GM10266 (cell line): Measurements from ENCODE around the gene LBX1.

Experiments
- DNase-seq: peaks from one replicate; pipeline ENCODE4 v3.0.0; 2012; ENCODE audit errors: extremely low spot score
- CTCF ChIP-seq: IDR thresholded peaks from 2 replicates; pipeline ENCODE4 v1.5.1; 2012; ENCODE audit warnings: mild to moderate bottlenecking, low read depth; ENCODE audit not compliant: control insufficient read depth, insufficient read depth; ENCODE audit errors: missing control alignments

The LBX1 gene

GRCh38 chr10:101228153-101228965 is 904 bp downstream of the LBX1 start:
- peak; percentile 47 for DNase-seq
- no peak for TF ChIP-seq CTCF

DNA sequence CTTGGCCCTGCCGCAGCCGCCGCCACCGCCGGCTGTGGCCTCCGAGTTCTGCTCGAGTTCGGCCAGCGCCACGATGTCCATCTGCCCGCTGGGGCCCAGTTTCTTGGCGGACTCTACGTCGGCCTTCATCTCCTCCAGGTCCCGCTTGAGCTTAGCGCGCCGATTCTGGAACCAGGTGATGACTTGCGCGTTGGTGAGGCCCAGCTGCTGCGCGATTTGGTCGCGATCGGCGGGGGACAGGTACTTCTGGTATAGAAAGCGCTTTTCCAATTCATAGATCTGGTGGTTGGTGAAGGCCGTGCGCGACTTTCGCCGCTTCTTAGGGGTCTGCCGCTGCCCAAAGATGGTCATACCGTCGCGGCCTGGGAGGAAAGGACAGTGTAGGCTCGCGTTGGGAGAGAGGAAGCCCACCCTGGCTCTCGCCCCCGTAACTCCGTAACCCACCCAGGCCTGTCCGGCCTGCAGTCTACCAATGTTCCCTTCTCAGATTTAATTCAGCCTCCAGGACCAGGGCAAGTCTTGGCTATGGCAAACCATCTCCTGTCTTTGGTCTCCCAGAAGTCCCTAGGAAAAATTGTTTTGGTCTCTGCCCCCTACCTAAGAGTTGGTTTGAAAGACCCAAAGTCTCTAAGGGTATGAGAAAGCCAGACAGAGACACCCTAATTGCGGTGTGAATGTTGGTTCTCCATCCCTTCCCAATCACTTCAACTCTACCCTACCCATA is 1.7 kb downstream of the LBX1 start:
- no peak for TF ChIP-seq CTCF
- DNase-seq = peak; percentile 34

DNA sequence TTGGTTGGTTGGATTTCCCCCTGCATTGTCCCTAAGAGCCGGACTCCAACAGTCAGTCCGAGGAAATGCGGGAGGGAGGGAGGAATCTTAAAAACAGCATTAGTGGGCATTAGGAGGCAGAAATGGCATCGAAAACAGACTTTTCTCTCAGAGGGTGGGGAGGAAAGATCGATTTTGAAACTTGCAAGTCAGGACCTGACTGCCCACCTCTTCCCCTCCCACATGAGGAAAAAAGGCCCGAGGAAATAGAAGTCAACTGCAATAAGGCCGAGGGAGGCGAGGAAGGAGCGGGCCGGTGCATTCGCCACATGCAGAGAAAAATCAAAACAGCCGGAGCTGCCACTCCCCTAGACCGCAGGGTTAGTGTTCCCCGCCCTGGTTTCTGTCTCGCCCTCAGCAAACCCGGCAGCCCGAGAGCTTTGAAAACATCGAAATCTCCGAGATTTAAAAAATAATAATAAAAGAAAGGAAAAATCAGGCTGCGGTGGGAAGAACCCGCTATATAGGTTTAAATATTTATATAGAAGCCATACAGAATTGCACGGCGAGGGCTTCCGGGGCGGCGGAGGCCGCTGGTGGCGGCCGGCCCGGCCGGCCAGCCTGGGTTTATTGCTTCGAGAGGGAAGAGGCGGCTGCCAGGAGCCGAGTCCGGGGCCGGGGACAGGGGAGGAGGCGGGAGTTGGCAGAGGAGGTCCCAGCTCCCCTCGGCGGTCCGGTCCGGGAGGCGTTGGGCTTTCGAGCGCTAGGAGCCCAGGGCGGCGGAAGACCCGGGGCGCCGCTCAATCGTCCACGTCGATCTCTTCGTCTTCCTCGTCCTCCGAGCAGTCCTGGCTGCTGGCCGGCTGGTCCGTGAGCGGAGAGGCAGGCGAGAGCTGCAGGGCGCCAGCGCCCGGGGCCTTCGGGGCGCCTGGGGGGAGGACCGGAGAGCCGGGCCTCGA is 2.5 kb downstream of the LBX1 start:
- DNase-seq = peak; percentile 64
- no peak for TF ChIP-seq CTCF

DNA sequence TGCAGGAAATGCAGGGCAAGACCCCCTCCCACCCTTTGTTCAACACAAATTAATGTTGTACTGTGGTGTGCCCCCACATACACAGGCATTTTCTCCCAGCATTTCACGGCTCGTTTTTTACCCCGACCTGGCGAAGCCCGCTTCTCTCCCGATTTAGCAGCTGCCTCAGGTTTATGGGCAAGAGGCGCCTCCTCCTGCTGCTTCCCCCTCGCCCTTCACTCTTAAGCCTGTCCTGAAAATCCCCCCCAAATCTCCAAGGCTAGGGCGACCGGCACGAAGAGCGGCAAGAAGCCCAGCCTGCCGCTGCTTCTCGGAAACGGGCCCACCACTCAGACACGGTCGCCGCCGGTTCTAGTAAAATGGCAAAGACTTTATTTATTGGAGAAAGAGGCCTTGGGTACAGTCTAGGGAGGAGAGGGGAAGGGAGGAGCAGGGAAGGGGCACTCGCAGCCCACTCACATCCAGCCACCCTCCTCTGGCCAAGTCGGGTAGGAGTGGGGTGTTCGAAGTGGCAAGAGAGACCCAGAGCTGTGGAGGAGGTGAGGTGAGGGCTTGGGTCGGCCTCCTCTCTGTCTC is 3.3 kb downstream of the LBX1 start:
- TF ChIP-seq CTCF = no peak
- DNase-seq = peak; percentile 32

DNA sequence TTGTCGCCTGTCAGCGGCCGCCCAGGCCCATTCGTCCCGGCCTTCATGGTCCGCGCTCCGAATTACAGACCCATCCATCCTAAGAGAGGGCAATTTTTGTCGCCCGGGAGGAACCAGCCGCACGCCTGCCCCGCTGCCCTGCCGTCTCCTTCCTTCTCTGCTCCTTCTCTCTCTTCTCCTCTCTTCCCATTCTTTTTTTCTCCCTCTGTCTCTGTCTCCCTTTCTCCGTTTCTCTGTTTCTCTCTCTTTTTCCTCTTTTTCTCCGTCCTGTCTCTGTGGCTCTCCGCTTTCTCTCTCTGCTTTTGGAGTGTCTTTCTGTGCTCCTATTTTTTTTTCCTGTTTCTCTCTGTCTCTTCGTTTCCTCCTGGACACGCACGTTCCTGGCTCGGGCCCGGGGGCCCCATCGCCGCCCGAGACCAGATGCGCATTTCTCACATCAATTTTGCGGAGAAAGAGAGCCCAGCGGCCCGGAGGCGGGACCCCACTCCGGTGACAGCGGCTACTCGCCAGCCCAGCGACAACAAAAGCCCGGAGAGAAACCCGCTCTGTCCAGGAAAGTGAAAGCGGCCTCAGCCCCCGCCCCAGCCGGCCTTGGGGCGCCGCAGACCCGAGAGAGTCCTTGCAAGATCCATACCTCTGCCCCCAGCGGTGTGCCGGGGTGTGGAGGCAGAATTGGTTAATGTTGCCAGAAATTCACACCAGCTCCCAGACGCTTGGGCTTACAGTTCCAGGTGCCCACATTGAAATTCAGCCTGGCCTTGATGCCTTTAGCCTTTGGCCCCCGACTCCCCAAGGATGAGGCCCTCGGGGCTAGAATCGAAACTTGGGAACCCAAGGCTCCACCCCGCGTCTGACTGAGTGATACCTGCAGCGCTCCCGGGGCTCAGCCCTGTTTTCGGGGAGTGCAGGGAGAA is 4.1 kb downstream of the LBX1 start:
- no peak for TF ChIP-seq CTCF
- peak; percentile 51 for DNase-seq
